H1 (cell line): ENCODE data around the gene RBSN. TPM values are rescaled to one million over a fixed set of nuclear protein-coding genes. Genes with fewer than 3 reads are reported as not detected.

Experiments
- CTCF ChIA-PET: fragments of 300-600 bp; sonication (Branson Sonifier 250); formaldehyde crosslinking; loops from one replicate; lab custom pipeline; 2021; ENCODE audit not compliant: partially characterized antibody; lab: Charles Lee
- POLR2A ChIA-PET: fragments of 300-600 bp; sonication (Branson Sonifier 250); formaldehyde crosslinking; loops from one replicate; lab custom pipeline; 2021; ENCODE audit warnings: inconsistent platforms; ENCODE audit not compliant: partially characterized antibody; lab: Charles Lee
- DNase-seq, 2 experiments: peaks; one replicate each; pipeline versions ENCODE4 v3.0.0 to v3.0.0-alpha.2; 2010 to 2022; ENCODE audit warnings: low spot score in 2 of 2, low read depth in 1 of 2, mixed read lengths in 1 of 2
- FAIRE-seq: peaks from 2 replicates; lab custom pipeline; 2011; peaks lifted over from hg19 to GRCh38; lab: Jason Lieb, UNC
- H2AFZ ChIP-seq: 2 replicates; pipeline ENCODE4 v1.8.1; 2012; ENCODE audit warnings: low read length, inconsistent platforms
- H2AK5ac ChIP-seq: 2 replicates; pipeline ENCODE4 v1.6.1; 2013; ENCODE audit warnings: low read depth, low read length
- H2BK120ac ChIP-seq: replicated peaks from 2 replicates; pipeline ENCODE3; 2013; ENCODE audit warnings: low read depth, low read length, inconsistent platforms
- H2BK12ac ChIP-seq: 2 replicates; pipeline ENCODE4 v1.6.1; 2013; ENCODE audit warnings: low read depth, low read length
- H2BK15ac ChIP-seq: 2 replicates; pipeline ENCODE4 v1.6.1; 2013; ENCODE audit warnings: low read length
- H2BK20ac ChIP-seq: 2 replicates; pipeline ENCODE4 v1.6.1; 2013; ENCODE audit warnings: low read length
- H2BK5ac ChIP-seq: 2 replicates; pipeline ENCODE4 v1.6.1; 2013; ENCODE audit warnings: low read depth, low read length
- H3K14ac ChIP-seq: 2 replicates; pipeline ENCODE4 v1.6.1; 2013; ENCODE audit warnings: inconsistent platforms; ENCODE audit not compliant: insufficient read length
- H3K18ac ChIP-seq: 2 replicates; pipeline ENCODE4 v1.6.1; 2013; ENCODE audit warnings: low read length; ENCODE audit errors: extremely low read depth
- H3K23ac ChIP-seq: 2 replicates; pipeline ENCODE4 v1.6.1; 2013; ENCODE audit warnings: inconsistent platforms; ENCODE audit not compliant: insufficient read length
- H3K23me2 ChIP-seq: 2 replicates; pipeline ENCODE4 v1.6.1; 2013; ENCODE audit warnings: low read depth, low read length
- H3K27ac ChIP-seq: 2 replicates; pipeline ENCODE4 v1.6.1; 2011; ENCODE audit warnings: low read depth, low read length, inconsistent platforms
- H3K27me3 ChIP-seq, 4 experiments: replicated peaks in 1 of 4; 1 replicate in 1 of 4; 2 replicates in 3 of 4; pipeline versions ENCODE4 v1.6.1 to v1.8.1; 2011 to 2013; ENCODE audit warnings: low read length in 3 of 4, mild to moderate bottlenecking in 3 of 4, inconsistent platforms in 2 of 4, mixed read lengths in 2 of 4, moderate library complexity in 1 of 4; ENCODE audit not compliant: control insufficient read depth in 3 of 4, insufficient read depth in 3 of 4; ENCODE audit errors: extremely low read depth in 1 of 4
- H3K36me3 ChIP-seq, 4 experiments: 2 replicates each; pipeline versions ENCODE4 v1.6.1 to v1.8.1; 2011 to 2013; ENCODE audit warnings: mild to moderate bottlenecking in 4 of 4, low read length in 3 of 4, moderate library complexity in 2 of 4, control low read depth in 1 of 4, inconsistent platforms in 1 of 4; ENCODE audit not compliant: insufficient read depth in 4 of 4, control insufficient read depth in 2 of 4
- H3K4ac ChIP-seq: replicated peaks from 2 replicates; pipeline ENCODE3; 2013; ENCODE audit warnings: low read length, low read depth, mixed read lengths, inconsistent platforms; ENCODE audit not compliant: insufficient read length
- H3K4me1 ChIP-seq, 4 experiments: replicated peaks in 1 of 4; 1 replicate in 1 of 4; 2 replicates in 3 of 4; pipeline versions ENCODE4 v1.6.1 to v1.8.1; 2011 to 2013; ENCODE audit warnings: low read length in 3 of 4, inconsistent platforms in 2 of 4, mixed read lengths in 1 of 4; ENCODE audit not compliant: insufficient read depth in 4 of 4, control insufficient read depth in 3 of 4
- H3K4me2 ChIP-seq, 2 experiments: 2 replicates each; pipeline versions ENCODE4 v1.6.1 to v1.8.1; 2011 to 2013; ENCODE audit warnings: low read depth in 2 of 2, low read length in 2 of 2, control low read depth in 1 of 2, inconsistent platforms in 1 of 2, mild to moderate bottlenecking in 1 of 2; ENCODE audit not compliant: insufficient read depth in 1 of 2
- H3K4me3 ChIP-seq, 4 experiments: fragments of 200-600, 300-600 bp in 1 of 4; sonication (generic), shearing (Covaris generic), sonication (Bioruptor Twin) in 1 of 4; 2 replicates each; pipeline versions ENCODE4 v1.5.1 to v1.8.1; 2011 to 2016; ENCODE audit warnings: low read length in 4 of 4, low read depth in 3 of 4, control low read depth in 2 of 4, inconsistent platforms in 2 of 4, mild to moderate bottlenecking in 2 of 4, mixed read lengths in 1 of 4, moderate library complexity in 1 of 4; ENCODE audit not compliant: insufficient read depth in 2 of 4; ENCODE audit errors: extremely low read depth in 1 of 4
- H3K56ac ChIP-seq: replicated peaks from 2 replicates; pipeline ENCODE3; 2013; ENCODE audit warnings: low read depth, mild to moderate bottlenecking, mixed read lengths, low read length, inconsistent platforms; ENCODE audit not compliant: insufficient read length
- H3K79me1 ChIP-seq: 2 replicates; pipeline ENCODE4 v1.6.1; 2013; ENCODE audit warnings: low read depth, low read length, control low read depth
- H3K79me2 ChIP-seq, 2 experiments: 2 replicates each; pipeline versions ENCODE4 v1.6.1 to v1.8.1; 2012 to 2013; ENCODE audit warnings: low read length in 2 of 2, mild to moderate bottlenecking in 2 of 2, inconsistent platforms in 1 of 2; ENCODE audit not compliant: insufficient read depth in 2 of 2, control insufficient read depth in 1 of 2
- H3K9ac ChIP-seq, 4 experiments: replicated peaks in 1 of 4; 1 replicate in 1 of 4; 2 replicates in 3 of 4; pipeline versions ENCODE4 v1.6.1 to v1.8.1; 2011 to 2013; ENCODE audit warnings: low read depth in 3 of 4, low read length in 3 of 4, control low read depth in 2 of 4, mild to moderate bottlenecking in 2 of 4, moderate library complexity in 2 of 4, inconsistent platforms in 1 of 4; ENCODE audit errors: extremely low read depth in 1 of 4
- H3K9me3 ChIP-seq, 2 experiments: 2 replicates each; pipeline versions ENCODE4 v1.6.1 to v1.8.1; 2012 to 2013; ENCODE audit warnings: mild to moderate bottlenecking in 2 of 2, moderate library complexity in 2 of 2, control low read depth in 1 of 2, inconsistent platforms in 1 of 2, low read depth in 1 of 2, low read length in 1 of 2, mixed read lengths in 1 of 2; ENCODE audit not compliant: insufficient read depth in 2 of 2
- H4K20me1 ChIP-seq, 2 experiments: replicated peaks in 1 of 2; 2 replicates each; pipeline versions ENCODE3 to v1.8.1; 2011 to 2013; ENCODE audit warnings: inconsistent platforms in 2 of 2, low read length in 2 of 2, mild to moderate bottlenecking in 1 of 2; ENCODE audit not compliant: insufficient read depth in 2 of 2, control insufficient read depth in 1 of 2
- H4K5ac ChIP-seq: 2 replicates; pipeline ENCODE4 v1.6.1; 2013; ENCODE audit warnings: low read length, low read depth, mixed read lengths, inconsistent platforms; ENCODE audit not compliant: insufficient read length
- H4K8ac ChIP-seq: 2 replicates; pipeline ENCODE4 v1.8.0; 2013; ENCODE audit warnings: mild to moderate bottlenecking, moderate library complexity, low read length, inconsistent platforms; ENCODE audit not compliant: insufficient read depth; ENCODE audit errors: extremely low read depth
- H4K91ac ChIP-seq: replicated peaks from 2 replicates; pipeline ENCODE3; 2013; ENCODE audit warnings: low read length, mixed read lengths, inconsistent platforms; ENCODE audit not compliant: insufficient read length
- BCL11A ChIP-seq, 2 experiments: IDR thresholded peaks; one replicate each; pipeline ENCODE4 v1.6.1; 2011; ENCODE audit warnings: low read depth in 2 of 2, low read length in 2 of 2, mild to moderate bottlenecking in 2 of 2
- EP300 ChIP-seq, 2 experiments: IDR thresholded peaks; 1 replicate in 1 of 2; 2 replicates in 1 of 2; pipeline ENCODE4 v1.6.1; 2011 to 2012; ENCODE audit warnings: low read depth in 2 of 2, low read length in 2 of 2, mild to moderate bottlenecking in 2 of 2, borderline replicate concordance in 1 of 2, inconsistent platforms in 1 of 2, moderate library complexity in 1 of 2
- GTF2F1 ChIP-seq: IDR thresholded peaks from 2 replicates; pipeline ENCODE4 v1.6.1; 2012; ENCODE audit warnings: low read depth, low read length, improper control_type of control experiment, borderline replicate concordance
- JUN ChIP-seq: IDR thresholded peaks from 2 replicates; pipeline ENCODE4 v1.6.1; 2011; ENCODE audit warnings: low read depth, mild to moderate bottlenecking, improper control_type of control experiment, low read length
- RXRA ChIP-seq: IDR thresholded peaks from 2 replicates; pipeline ENCODE4 v1.6.1; 2011; ENCODE audit warnings: low read depth, mild to moderate bottlenecking, low read length, moderate library complexity; ENCODE audit not compliant: insufficient read depth
- SP1 ChIP-seq: IDR thresholded peaks from 2 replicates; pipeline ENCODE4 v1.6.1; 2011; ENCODE audit warnings: low read depth, low read length
- SRF ChIP-seq: IDR thresholded peaks from 2 replicates; pipeline ENCODE4 v1.6.1; 2011; ENCODE audit warnings: mild to moderate bottlenecking, low read depth, low read length, moderate library complexity
- TCF12 ChIP-seq: IDR thresholded peaks from 2 replicates; pipeline ENCODE4 v1.6.1; 2011; ENCODE audit warnings: low read depth, mild to moderate bottlenecking, low read length
- WGBS, 2 experiments: shearing (Covaris generic) in 1 of 2; methylation state at CpG; one replicate each; pipeline versions ENCODE4 v1.1.6 to v1.1.7; 2013 to 2015; ENCODE audit warnings: low lambda C conversion rate in 2 of 2, mixed read lengths in 2 of 2, inconsistent platforms in 1 of 2, low coverage in 1 of 2, missing lambda C conversion rate in 1 of 2; ENCODE audit not compliant: insufficient replicate concordance in 2 of 2, insufficient coverage in 1 of 2, insufficient read length in 1 of 2; ENCODE audit errors: extremely low coverage in 1 of 2, missing lambda C conversion rate in 1 of 2; 5-methylcytosine and 5-hydroxymethylcytosine counted together
- polyA plus RNA-seq, 7 experiments: library from polyadenylated mRNA; depleted of rRNA in 3 of 7; stranded (reverse) in 5 of 7; unstranded in 2 of 7; fragments of >200 nt in 5 of 7; fragments of 200-250 nt in 2 of 7; gene quantifications; 1 replicate in 5 of 7; 2 replicates in 1 of 7; 4 replicates in 1 of 7; pipeline versions ENCODE4 v1.2.1 to v1.2.3, GENCODE V29; 2011 to 2013; ENCODE audit warnings: missing spikeins in 2 of 7, mixed read lengths in 2 of 7
- total RNA-seq: library from RNA; stranded (reverse); fragmentation: NEBNext Ultra II Directional; extraction: Animal tissue kit (Norgen Biotek cat#: 25700); gene quantifications from 2 replicates; pipeline ENCODE4 v1.2.1, GENCODE V29; 2021
- TF ChIP-seq, protein P1 (sequence below): IDR thresholded peaks from 2 replicates; pipeline ENCODE4 v1.6.1; 2011; ENCODE audit warnings: low read depth, mild to moderate bottlenecking, low read length; ENCODE audit not compliant: insufficient read depth
- TF ChIP-seq, protein P2 (sequence below): IDR thresholded peaks from 2 replicates; pipeline ENCODE4 v1.6.1; 2012; ENCODE audit warnings: inconsistent platforms

RBSN gene
- total and polyA plus RNA-seq, 2 of the 8 experiments (the other 6 are each of a cell fraction or from before 2014, with no cell fraction given) = 5.9 to 20.0 TPM

DNA sequence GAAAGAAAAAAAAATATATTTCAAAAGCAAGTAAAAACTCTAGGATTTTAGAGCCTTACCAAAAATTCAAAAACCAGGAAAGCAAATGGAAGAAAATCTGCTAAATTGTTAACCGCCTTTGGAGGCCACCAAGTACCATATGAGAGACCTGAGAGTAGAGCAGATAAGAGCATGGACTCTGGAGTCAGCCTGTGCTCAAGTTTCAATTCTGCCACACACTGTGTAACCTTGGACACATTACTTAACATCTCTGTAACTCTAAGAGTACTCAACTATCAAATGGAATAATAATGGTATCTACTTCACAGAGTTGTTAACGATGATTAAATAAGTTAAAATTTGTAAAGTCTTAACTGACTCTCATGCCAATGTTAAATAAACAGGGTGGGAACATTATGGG, 12.7 kb downstream of the RBSN start:
- no peak for TF ChIP-seq SP1
- TF ChIP-seq TCF12 = no peak
- TF ChIP-seq BCL11A (IDR thresholded peaks at IDR 0.05; ENCODE audit: low read depth in 2 of 2, low read length in 2 of 2) = no peak
- no peak for TF ChIP-seq SRF
- no peak for TF ChIP-seq GTF2F1
- TF ChIP-seq RXRA = no peak
- TF ChIP-seq, protein P1, sequence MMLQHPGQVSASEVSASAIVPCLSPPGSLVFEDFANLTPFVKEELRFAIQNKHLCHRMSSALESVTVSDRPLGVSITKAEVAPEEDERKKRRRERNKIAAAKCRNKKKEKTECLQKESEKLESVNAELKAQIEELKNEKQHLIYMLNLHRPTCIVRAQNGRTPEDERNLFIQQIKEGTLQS = no peak
- no peak for TF ChIP-seq JUN
- TF ChIP-seq EP300 (IDR thresholded peaks at IDR 0.05; ENCODE audit: borderline replicate concordance in 1 of 2, low read depth in 2 of 2, low read length in 2 of 2) = no peak
- TF ChIP-seq, protein P2, sequence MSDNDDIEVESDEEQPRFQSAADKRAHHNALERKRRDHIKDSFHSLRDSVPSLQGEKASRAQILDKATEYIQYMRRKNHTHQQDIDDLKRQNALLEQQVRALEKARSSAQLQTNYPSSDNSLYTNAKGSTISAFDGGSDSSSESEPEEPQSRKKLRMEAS = no peak
- 93% methylated on average over 2 of the region's 2 CpGs; no CpG with 5 or more reads in 1 of the 2 experiments for WGBS, 2 experiments
- Histone ChIP-seq H3K23ac (no peak overlapping the region), H3K79me1 (no peaks in the 10 kb centered on the region), H3K9me3 (no peaks in the 10 kb centered on the region), H2BK5ac (no peak overlapping the region), H2BK15ac (no peak overlapping the region), H2BK20ac (no peak overlapping the region), H3K4me1 (no peaks in the 10 kb centered on the region), H3K4me2 (no peak overlapping the region), H4K20me1 (peaks cover 0 to 3% of the 10 kb centered on the region in 2 experiments), H3K79me2 (no peaks in the 10 kb centered on the region), H3K18ac (no peak overlapping the region), H2BK12ac (no peak overlapping the region), H4K5ac (no peak overlapping the region), H2AK5ac (no peak overlapping the region), H3K14ac (no peak overlapping the region), H3K4me3 (no peak overlapping the region), H4K8ac (no peak overlapping the region), H2BK120ac (no peak overlapping the region), H4K91ac (no peak overlapping the region), H3K56ac (no peak overlapping the region), H3K4ac (no peak overlapping the region), H3K23me2 (no peaks in the 10 kb centered on the region), H3K36me3 (peaks cover 6 to 24% (median 15%) of the 10 kb centered on the region in 4 experiments; a peak in 6 of 8 replicates), H3K9ac (no peak overlapping the region), H3K27ac (no peak overlapping the region), H3K27me3 (no peaks in the 10 kb centered on the region), H2AFZ (no peak overlapping the region)
- FAIRE-seq (no peak), DNase-seq (no peak)
- ChIA-PET CTCF (interaction anchor here (0.6 kb wide), 1 partner anchor 29 kb away, joined by 6 read pairs; no protein-coding TSS in a partner anchor), POLR2A (no interaction called here)
